ENCODE data around the gene STAB2.

- TF ChIP-seq POLR2A (IDR thresholded peaks at IDR 0.05), result no peak
- no peak for TF ChIP-seq CTCF (IDR thresholded peaks at IDR 0.05)
- no peak for TF ChIP-seq EP300 (IDR thresholded peaks at IDR 0.05)
- no peak for TF ChIP-seq POLR2AphosphoS5 (IDR thresholded peaks at IDR 0.05)
Measured at GRCh38 chr12:103558879-103559278, 28.2 kb upstream of the STAB2 start.

Measured in gastroesophageal sphincter (tissue), 3 donors.